HepG2 (cell line): ENCODE data around the gene SDC4. TPM values are rescaled to one million over a fixed set of nuclear protein-coding genes. Genes with fewer than 3 reads are reported as not detected.

ENCODE experiments used
- ATAC-seq: fragments of 200-7000 bp; cut with Tn5 transposase; 3 replicates; pipeline ENCODE4 v1.9.1; 2020; ENCODE audit warnings: mild to moderate bottlenecking, moderate library complexity
- BruUV-seq: library from RNA; stranded (reverse); fragments of 400-500 nt; replicated peaks from 2 replicates; lab custom pipeline; 2021; lab: Mats Ljungman, UMichigan
- CTCF ChIA-PET: fragments of 300-600 bp; formaldehyde crosslinking; extraction: SDS; loops from one replicate; lab custom pipeline; 2021; ENCODE audit warnings: low total read pairs, inconsistent platforms, low intra/inter-chr PET ratio; lab: Yijun Ruan, JAX
- POLR2A ChIA-PET: fragments of 350-600 bp; sonication (Branson Sonifier 250); formaldehyde crosslinking; loops from one replicate; lab custom pipeline; 2020; ENCODE audit warnings: antibody characterized with exemption, inconsistent platforms; lab: Yijun Ruan, JAX
- DNase-seq: peaks from one replicate; pipeline ENCODE4 v3.0.0-alpha.2; 2015; ENCODE audit warnings: low spot score
- FAIRE-seq: peaks from 3 replicates; lab custom pipeline; 2011; peaks lifted over from hg19 to GRCh38; lab: Jason Lieb, UNC
- H2AFZ ChIP-seq: one replicate; pipeline ENCODE4 v1.6.1; 2011; ENCODE audit warnings: low read length, inconsistent platforms
- H3K27ac ChIP-seq: fragments of 300-600 bp; 3 replicates; pipeline ENCODE4 v1.8.0; 2011; ENCODE audit warnings: mixed run types, mild to moderate bottlenecking, mixed read lengths, low read length, inconsistent platforms; ENCODE audit not compliant: insufficient read depth; ENCODE audit errors: extremely low read length
- H3K27me3 ChIP-seq, 2 experiments: fragments of 200-600 bp in 1 of 2; 2 replicates in 1 of 2; 3 replicates in 1 of 2; pipeline versions ENCODE4 v1.6.0 to v1.8.0; 2011; ENCODE audit warnings: low read length in 2 of 2, mild to moderate bottlenecking in 2 of 2, moderate library complexity in 2 of 2, inconsistent platforms in 1 of 2; ENCODE audit not compliant: insufficient read depth in 2 of 2, control insufficient read depth in 1 of 2
- H3K36me3 ChIP-seq, 2 experiments: fragments of 200-600 bp in 1 of 2; replicated peaks in 1 of 2; 2 replicates in 1 of 2; 3 replicates in 1 of 2; pipeline versions ENCODE4 v1.5.1 to v1.8.0; 2011; ENCODE audit warnings: low read length in 2 of 2, inconsistent platforms in 1 of 2; ENCODE audit not compliant: insufficient read depth in 2 of 2, control insufficient read depth in 1 of 2
- H3K4me1 ChIP-seq: 2 replicates; pipeline ENCODE4 v1.5.1; 2012; ENCODE audit warnings: low read length, inconsistent platforms; ENCODE audit not compliant: insufficient read depth
- H3K4me2 ChIP-seq: 2 replicates; pipeline ENCODE4 v1.6.0; 2011; ENCODE audit warnings: low read depth, low read length, inconsistent platforms
- H3K4me3 ChIP-seq, 3 experiments: fragments of 200-600 bp in 1 of 3; sonication (generic), shearing (Covaris generic) in 1 of 3; replicated peaks in 1 of 3; 2 replicates each; pipeline ENCODE4 v1.5.1; 2011 to 2016; ENCODE audit warnings: low read length in 3 of 3, inconsistent platforms in 2 of 3, low read depth in 2 of 3, mild to moderate bottlenecking in 2 of 3, control low read depth in 1 of 3, mixed read lengths in 1 of 3; ENCODE audit not compliant: insufficient read depth in 1 of 3
- H3K79me2 ChIP-seq: one replicate; pipeline ENCODE4 v1.6.1; 2011; ENCODE audit warnings: low read length, inconsistent platforms; ENCODE audit not compliant: insufficient read depth
- H3K9ac ChIP-seq: 2 replicates; pipeline ENCODE4 v1.6.0; 2011; ENCODE audit warnings: mild to moderate bottlenecking, low read depth, low read length, inconsistent platforms; ENCODE audit not compliant: insufficient read depth
- H3K9me3 ChIP-seq: 2 replicates; pipeline ENCODE4 v1.5.1; 2012; ENCODE audit warnings: mild to moderate bottlenecking, low read length
- H4K20me1 ChIP-seq: 2 replicates; pipeline ENCODE4 v1.6.0; 2011; ENCODE audit warnings: inconsistent platforms, mild to moderate bottlenecking, low read length, moderate library complexity; ENCODE audit not compliant: insufficient read depth
- BATF2 ChIP-seq: sonication (generic); formaldehyde crosslinking; IDR thresholded peaks from 2 replicates; pipeline ENCODE4 v1.8.0; 2022; ENCODE audit warnings: mild to moderate bottlenecking, missing genetic modification reagents, moderate library complexity
- GATA4 ChIP-seq: sonication (generic); IDR thresholded peaks from 2 replicates; pipeline ENCODE4 v1.6.1; 2016; ENCODE audit warnings: antibody characterized with exemption, low read depth, borderline replicate concordance
- HNF4G ChIP-seq, 2 experiments: sonication (generic) in 1 of 2; formaldehyde crosslinking in 1 of 2; IDR thresholded peaks; 2 replicates each; pipeline versions ENCODE4 v1.4.0 to v1.6.1; 2011 to 2020; ENCODE audit warnings: borderline replicate concordance in 2 of 2, low read depth in 2 of 2, mild to moderate bottlenecking in 2 of 2, low read length in 1 of 2, missing genetic modification reagents in 1 of 2, moderate library complexity in 1 of 2
- KDM6A ChIP-seq: IDR thresholded peaks from 2 replicates; pipeline ENCODE4 v1.6.1; 2016; ENCODE audit warnings: low read depth
- PPARG ChIP-seq: conservative IDR thresholded peaks from 2 replicates; pipeline ENCODE4 v1.6.1; 2016; ENCODE audit warnings: missing biosample characterization, missing genetic modification reagents
- SATB2 ChIP-seq: sonication (generic); formaldehyde crosslinking; IDR thresholded peaks from 2 replicates; pipeline ENCODE4 v1.5.0; 2020; ENCODE audit warnings: missing genetic modification reagents
- SMYD3 ChIP-seq: sonication (generic); formaldehyde crosslinking; IDR thresholded peaks from 2 replicates; pipeline ENCODE4 v1.8.1; 2023; ENCODE audit warnings: mild to moderate bottlenecking, missing genetic modification reagents
- ZNF772 ChIP-seq: sonication (generic); formaldehyde crosslinking; IDR thresholded peaks from 2 replicates; pipeline ENCODE4 v1.5.0; 2020; ENCODE audit warnings: mild to moderate bottlenecking, missing genetic modification reagents
- WGBS: methylation state at CpG from one replicate; pipeline ENCODE4 v1.1.6; 2017; ENCODE audit warnings: low lambda C conversion rate; 5-methylcytosine and 5-hydroxymethylcytosine counted together
- in situ Hi-C: cut with HindIII; loops from 2 replicates; pipeline ENCODE4 v1.10.0; 2017; ENCODE audit warnings: low pct_unique_long_range_greater_than_20kb; ENCODE audit not compliant: extremely low pct_ligation_motif_present
- intact Hi-C: fragments of 100-400 bp; cut with micrococcal nuclease; formaldehyde crosslinking; loops from one replicate; pipeline ENCODE4 v1.10.0; 2022; ENCODE audit not compliant: unreplicated experiment
- polyA plus RNA-seq, 8 experiments: library from polyadenylated mRNA; depleted of rRNA in 3 of 8; stranded (reverse) in 7 of 8; unstranded in 1 of 8; fragments of >200 nt; fragmentation: Illumina TruSeq in 4 of 8; extraction: Trizol in 4 of 8; gene quantifications; 2 replicates each; pipeline versions ENCODE4 v1.2.1 to v1.2.3, GENCODE V29; 2011 to 2016; ENCODE audit warnings: low read depth in 4 of 8, missing spikeins in 1 of 8, mixed read lengths in 1 of 8; ENCODE audit not compliant: insufficient read depth in 1 of 8
- total RNA-seq, 5 experiments: library from RNA; depleted of rRNA; stranded (reverse); fragments of >200 nt; fragmentation: Illumina TruSeq; extraction: Trizol; gene quantifications; 2 replicates each; pipeline ENCODE4 v1.2.3, GENCODE V29; 2016; ENCODE audit warnings: low read depth in 1 of 5
- TF ChIP-seq, protein P1 (sequence below): sonication (generic); formaldehyde crosslinking; conservative IDR thresholded peaks from 2 replicates; pipeline ENCODE4 v1.4.0; 2020; ENCODE audit warnings: missing genetic modification reagents
- TF ChIP-seq, protein P2 (sequence below): sonication (generic); formaldehyde crosslinking; IDR thresholded peaks from 2 replicates; pipeline ENCODE4 v1.5.0; 2020; ENCODE audit warnings: missing genetic modification reagents
- TF ChIP-seq, protein P3 (sequence below): sonication (generic); formaldehyde crosslinking; IDR thresholded peaks from 2 replicates; pipeline ENCODE4 v1.4.0; 2020; ENCODE audit warnings: mild to moderate bottlenecking, missing genetic modification reagents, borderline replicate concordance

SDC4 gene
- total and polyA plus RNA-seq, 2 of the 13 experiments (the other 11 are each of a cell fraction or from before 2014, with no cell fraction given), result 49.0 to 65.1 TPM

DNA sequence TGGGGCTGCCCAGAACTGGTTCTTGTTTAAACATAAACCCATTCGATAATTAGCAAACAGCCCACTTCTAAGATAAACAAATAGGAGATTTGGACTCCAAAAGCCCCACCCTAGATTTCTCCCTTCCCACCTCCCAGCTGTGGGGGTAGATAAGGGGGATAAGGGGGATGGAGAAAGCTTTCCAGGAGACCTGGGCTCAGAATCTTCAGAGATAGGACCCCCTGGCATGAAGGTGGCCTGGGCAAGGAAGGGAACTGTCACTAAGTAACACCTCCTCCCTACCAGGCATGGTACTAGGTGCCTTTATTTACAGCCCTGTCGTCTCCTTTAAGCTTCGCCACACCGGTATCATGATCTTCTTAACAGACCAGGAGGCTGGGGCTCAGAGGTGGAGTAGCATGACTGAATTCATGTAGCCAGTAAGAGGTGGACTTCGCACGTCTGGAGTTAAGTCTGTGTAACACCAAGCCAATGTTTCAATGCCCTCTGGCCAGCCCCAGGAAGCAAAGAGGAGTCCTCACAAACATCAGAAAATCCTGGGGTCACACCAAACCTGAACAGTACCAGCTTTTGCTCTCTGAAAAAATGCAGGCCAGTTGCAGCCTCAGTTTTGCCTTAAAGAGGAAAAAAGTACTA lies 4.6 kb downstream of the SDC4 start:
- in situ Hi-C loops, result no loop called here
- ChIA-PET CTCF (no interaction called here), POLR2A (interaction anchor here (0.8 to 23.9 kb wide), 20 partner anchors 8 to 1785 kb away, joined by 3 to 1422 read pairs (median 6); partner anchors contain the start of genes PCIF1, PIGT, SDC4 and SGK2)
- ATAC-seq (peak; percentile 43), DNase-seq (peak; percentile 89), FAIRE-seq (no peak)
- Histone ChIP-seq H2AFZ (no peak overlapping the region), H3K4me2 (peak overlapping the region; percentile 99), H3K9ac (peak overlapping the region; percentile 66), H3K9me3 (no peaks in the 10 kb centered on the region), H3K4me1 (peaks cover 95% of the 10 kb centered on the region), H3K36me3 (no peaks in the 10 kb centered on the region), H3K27me3 (peaks cover 0 to 3% of the 10 kb centered on the region in 2 experiments; a peak in 2 of 5 replicates), H4K20me1 (peaks cover 8% of the 10 kb centered on the region; the same call in 1 of the 2 replicates), H3K4me3 (peak overlapping the region; percentile 49 to 87 (median 54)), H3K27ac (peak overlapping the region; percentile 80), H3K79me2 (peaks cover 55% of the 10 kb centered on the region)
- intact Hi-C loops, result loop anchor here (2.0 to 5.0 kb wide), 3 partner anchors 15 to 629 kb away; partner anchors contain the start of genes PIGT and ZNF335
- 0% methylated on average over 6 of the region's 6 CpGs for WGBS
- no TSS peak for BruUV-seq
- TF ChIP-seq GATA4 (no peak), SMYD3 (CRISPR knock-in tag) (peak; percentile 20; the same call in 1 of the 2 replicates), BATF2 (CRISPR knock-in tag) (no peak), PPARG (CRISPR knock-in tag) (0 out of 2 replicates have a peak, but pooled peaks have one; percentile 8), KDM6A (CRISPR knock-in tag) (peak; percentile 33; the same call in 1 of the 2 replicates), SATB2 (CRISPR knock-in tag) (no peak), HNF4G (IDR thresholded peaks at IDR 0.05; ENCODE audit: borderline replicate concordance, low read depth, low read length) (peak; percentile 73), HNF4G (CRISPR knock-in tag; IDR thresholded peaks at IDR 0.05; ENCODE audit: borderline replicate concordance, low read depth) (peak; percentile 55; the same call in 1 of the 2 replicates), ZNF772 (CRISPR knock-in tag) (no peak)
- TF ChIP-seq, protein P1, sequence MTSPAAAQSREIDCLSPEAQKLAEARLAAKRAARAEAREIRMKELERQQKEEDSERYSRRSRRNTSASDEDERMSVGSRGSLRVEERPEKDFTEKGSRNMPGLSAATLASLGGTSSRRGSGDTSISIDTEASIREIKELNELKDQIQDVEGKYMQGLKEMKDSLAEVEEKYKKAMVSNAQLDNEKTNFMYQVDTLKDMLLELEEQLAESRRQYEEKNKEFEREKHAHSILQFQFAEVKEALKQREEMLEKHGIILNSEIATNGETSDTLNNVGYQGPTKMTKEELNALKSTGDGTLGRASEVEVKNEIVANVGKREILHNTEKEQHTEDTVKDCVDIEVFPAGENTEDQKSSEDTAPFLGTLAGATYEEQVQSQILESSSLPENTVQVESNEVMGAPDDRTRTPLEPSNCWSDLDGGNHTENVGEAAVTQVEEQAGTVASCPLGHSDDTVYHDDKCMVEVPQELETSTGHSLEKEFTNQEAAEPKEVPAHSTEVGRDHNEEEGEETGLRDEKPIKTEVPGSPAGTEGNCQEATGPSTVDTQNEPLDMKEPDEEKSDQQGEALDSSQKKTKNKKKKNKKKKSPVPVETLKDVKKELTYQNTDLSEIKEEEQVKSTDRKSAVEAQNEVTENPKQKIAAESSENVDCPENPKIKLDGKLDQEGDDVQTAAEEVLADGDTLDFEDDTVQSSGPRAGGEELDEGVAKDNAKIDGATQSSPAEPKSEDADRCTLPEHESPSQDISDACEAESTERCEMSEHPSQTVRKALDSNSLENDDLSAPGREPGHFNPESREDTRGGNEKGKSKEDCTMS (CRISPR knock-in tag), result no peak
- TF ChIP-seq, protein P2, sequence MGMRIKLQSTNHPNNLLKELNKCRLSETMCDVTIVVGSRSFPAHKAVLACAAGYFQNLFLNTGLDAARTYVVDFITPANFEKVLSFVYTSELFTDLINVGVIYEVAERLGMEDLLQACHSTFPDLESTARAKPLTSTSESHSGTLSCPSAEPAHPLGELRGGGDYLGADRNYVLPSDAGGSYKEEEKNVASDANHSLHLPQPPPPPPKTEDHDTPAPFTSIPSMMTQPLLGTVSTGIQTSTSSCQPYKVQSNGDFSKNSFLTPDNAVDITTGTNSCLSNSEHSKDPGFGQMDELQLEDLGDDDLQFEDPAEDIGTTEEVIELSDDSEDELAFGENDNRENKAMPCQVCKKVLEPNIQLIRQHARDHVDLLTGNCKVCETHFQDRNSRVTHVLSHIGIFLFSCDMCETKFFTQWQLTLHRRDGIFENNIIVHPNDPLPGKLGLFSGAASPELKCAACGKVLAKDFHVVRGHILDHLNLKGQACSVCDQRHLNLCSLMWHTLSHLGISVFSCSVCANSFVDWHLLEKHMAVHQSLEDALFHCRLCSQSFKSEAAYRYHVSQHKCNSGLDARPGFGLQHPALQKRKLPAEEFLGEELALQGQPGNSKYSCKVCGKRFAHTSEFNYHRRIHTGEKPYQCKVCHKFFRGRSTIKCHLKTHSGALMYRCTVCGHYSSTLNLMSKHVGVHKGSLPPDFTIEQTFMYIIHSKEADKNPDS, result peak; percentile 31; the same call in 1 of the 2 replicates
- TF ChIP-seq, protein P3, sequence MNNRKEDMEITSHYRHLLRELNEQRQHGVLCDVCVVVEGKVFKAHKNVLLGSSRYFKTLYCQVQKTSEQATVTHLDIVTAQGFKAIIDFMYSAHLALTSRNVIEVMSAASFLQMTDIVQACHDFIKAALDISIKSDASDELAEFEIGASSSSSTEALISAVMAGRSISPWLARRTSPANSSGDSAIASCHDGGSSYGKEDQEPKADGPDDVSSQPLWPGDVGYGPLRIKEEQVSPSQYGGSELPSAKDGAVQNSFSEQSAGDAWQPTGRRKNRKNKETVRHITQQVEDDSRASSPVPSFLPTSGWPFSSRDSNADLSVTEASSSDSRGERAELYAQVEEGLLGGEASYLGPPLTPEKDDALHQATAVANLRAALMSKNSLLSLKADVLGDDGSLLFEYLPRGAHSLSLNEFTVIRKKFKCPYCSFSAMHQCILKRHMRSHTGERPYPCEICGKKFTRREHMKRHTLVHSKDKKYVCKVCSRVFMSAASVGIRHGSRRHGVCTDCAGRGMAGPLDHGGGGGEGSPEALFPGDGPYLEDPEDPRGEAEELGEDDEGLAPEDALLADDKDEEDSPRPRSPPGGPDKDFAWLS (CRISPR knock-in tag), result peak; percentile 89; the same call in 1 of the 2 replicates
